NT2/D1 (cell line): ENCODE results near the gene MFAP5.

Source experiments
- DNase-seq: peaks from one replicate; pipeline ENCODE4 v3.0.0-alpha.2; 2011; ENCODE audit warnings: low read depth, low spot score
- H3K27me3 ChIP-seq: 2 replicates; pipeline ENCODE4 v1.6.0; 2011; ENCODE audit warnings: mild to moderate bottlenecking; ENCODE audit not compliant: insufficient read length, insufficient read depth
- H3K36me3 ChIP-seq: 2 replicates; pipeline ENCODE4 v1.6.1; 2011; ENCODE audit warnings: mild to moderate bottlenecking, low read length, mixed read lengths; ENCODE audit not compliant: insufficient read depth, insufficient read length
- H3K4me1 ChIP-seq: 2 replicates; pipeline ENCODE4 v1.5.1; 2011; ENCODE audit not compliant: insufficient read depth, insufficient read length
- H3K4me3 ChIP-seq: 2 replicates; pipeline ENCODE4 v1.5.1; 2011; ENCODE audit warnings: low read depth; ENCODE audit not compliant: insufficient read length
- H3K9ac ChIP-seq: 2 replicates; pipeline ENCODE4 v1.6.0; 2011; ENCODE audit warnings: low read depth; ENCODE audit not compliant: insufficient read length
- H3K9me3 ChIP-seq: 2 replicates; pipeline ENCODE4 v1.5.1; 2011; ENCODE audit warnings: mild to moderate bottlenecking, low read length; ENCODE audit not compliant: insufficient read depth
- SUZ12 ChIP-seq: IDR thresholded peaks from 2 replicates; pipeline ENCODE4 v1.6.1; 2011; ENCODE audit not compliant: insufficient read length, insufficient read depth; ENCODE audit errors: extremely low read depth
- YY1 ChIP-seq: IDR thresholded peaks from 2 replicates; pipeline ENCODE4 v1.6.1; 2011; ENCODE audit not compliant: insufficient read length, insufficient read depth
- ZNF274 ChIP-seq: IDR thresholded peaks from 2 replicates; pipeline ENCODE4 v1.6.1; 2011; ENCODE audit warnings: mild to moderate bottlenecking, low read depth, low read length

Gene MFAP5

DNA sequence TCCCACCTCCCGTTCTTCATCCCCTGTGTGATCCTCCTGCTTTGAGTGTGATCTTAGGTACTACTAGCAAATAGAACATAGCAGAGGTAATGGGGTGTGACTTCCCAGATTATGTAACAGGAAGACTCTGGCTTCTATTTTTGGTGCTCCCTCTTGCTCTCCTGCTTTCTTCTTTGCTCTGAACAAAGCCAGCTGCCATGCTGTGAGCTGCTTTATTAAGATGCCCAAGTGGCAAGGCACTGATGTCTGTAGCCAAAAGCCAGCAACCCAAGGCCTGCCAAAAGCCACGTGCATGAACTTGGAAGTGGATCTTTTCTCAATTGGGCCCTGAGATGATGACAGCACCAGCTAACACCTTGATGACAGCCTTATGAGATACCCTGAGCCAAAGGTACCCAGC, 5.8 kb upstream of the MFAP5 start:
- no peak overlapping the region for H3K9ac ChIP-seq
- H3K4me1 ChIP-seq: no peaks in the 10 kb centered on the region
- no peak for DNase-seq
- TF ChIP-seq YY1: no peak
- no peak for TF ChIP-seq SUZ12
- TF ChIP-seq ZNF274: no peak
- H3K4me3 ChIP-seq: no peak overlapping the region
- H3K9me3 ChIP-seq: peaks cover 18% of the 10 kb centered on the region
- no peaks in the 10 kb centered on the region for H3K27me3 ChIP-seq
- no peaks in the 10 kb centered on the region for H3K36me3 ChIP-seq

DNA sequence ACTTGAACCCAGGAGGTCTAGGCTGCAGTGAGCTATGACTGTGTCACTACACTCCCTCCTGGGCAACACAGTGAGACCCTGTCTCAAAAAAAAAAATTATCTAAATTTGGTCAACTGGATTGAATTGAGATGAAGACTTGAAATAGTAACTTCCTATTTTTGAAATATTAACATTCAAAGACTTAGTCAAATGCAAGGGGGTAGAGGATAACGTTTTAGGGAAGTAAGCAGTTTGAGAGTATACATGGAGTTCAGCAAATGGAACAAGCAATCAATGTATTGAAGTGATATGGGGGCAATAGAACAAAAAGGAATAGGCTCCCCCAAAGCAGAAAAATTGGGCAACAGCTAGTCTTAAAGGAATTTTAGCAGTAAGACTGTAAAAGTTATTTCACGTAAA, 4.6 kb upstream of the MFAP5 start:
- no peak for TF ChIP-seq ZNF274
- no peak for TF ChIP-seq YY1
- no peak for TF ChIP-seq SUZ12

DNA sequence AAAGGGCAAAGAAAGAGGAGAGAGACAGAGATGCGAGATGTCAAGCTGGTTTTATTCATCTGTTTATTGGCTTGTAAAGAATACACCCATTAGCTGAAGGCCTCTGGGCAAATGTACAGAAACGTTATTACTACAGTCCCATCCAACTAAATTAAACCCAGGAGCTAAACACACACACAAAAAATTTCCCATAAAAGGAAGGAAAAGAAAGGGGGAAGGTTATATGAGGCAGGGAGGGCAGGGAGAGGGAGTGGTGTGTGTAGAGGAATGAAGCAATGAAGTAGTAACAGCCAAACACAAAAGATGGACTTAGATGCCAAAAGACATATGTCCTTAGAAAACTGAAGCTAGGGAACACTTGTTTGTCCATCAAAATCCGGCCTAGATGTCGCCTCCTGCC, 3.1 kb upstream of the MFAP5 start:
- H3K4me3 ChIP-seq: no peak overlapping the region
- peaks cover 2% of the 10 kb centered on the region for H3K4me1 ChIP-seq
- no peak for DNase-seq
- TF ChIP-seq SUZ12 (no peak), YY1 (no peak), ZNF274 (no peak)
- no peaks in the 10 kb centered on the region for H3K36me3 ChIP-seq
- H3K9ac ChIP-seq: no peak overlapping the region
- H3K27me3 ChIP-seq: no peaks in the 10 kb centered on the region
- peaks cover 9% of the 10 kb centered on the region; the same call in 1 of the 2 replicates for H3K9me3 ChIP-seq

More for the DNA sequence above, 4.6 kb upstream of the MFAP5 start:
- Histone ChIP-seq H3K27me3 (no peaks in the 10 kb centered on the region), H3K36me3 (no peaks in the 10 kb centered on the region), H3K9me3 (peaks cover 14% of the 10 kb centered on the region), H3K4me3 (no peak overlapping the region), H3K4me1 (peaks cover 2% of the 10 kb centered on the region), H3K9ac (no peak overlapping the region)
- no peak for DNase-seq

DNA sequence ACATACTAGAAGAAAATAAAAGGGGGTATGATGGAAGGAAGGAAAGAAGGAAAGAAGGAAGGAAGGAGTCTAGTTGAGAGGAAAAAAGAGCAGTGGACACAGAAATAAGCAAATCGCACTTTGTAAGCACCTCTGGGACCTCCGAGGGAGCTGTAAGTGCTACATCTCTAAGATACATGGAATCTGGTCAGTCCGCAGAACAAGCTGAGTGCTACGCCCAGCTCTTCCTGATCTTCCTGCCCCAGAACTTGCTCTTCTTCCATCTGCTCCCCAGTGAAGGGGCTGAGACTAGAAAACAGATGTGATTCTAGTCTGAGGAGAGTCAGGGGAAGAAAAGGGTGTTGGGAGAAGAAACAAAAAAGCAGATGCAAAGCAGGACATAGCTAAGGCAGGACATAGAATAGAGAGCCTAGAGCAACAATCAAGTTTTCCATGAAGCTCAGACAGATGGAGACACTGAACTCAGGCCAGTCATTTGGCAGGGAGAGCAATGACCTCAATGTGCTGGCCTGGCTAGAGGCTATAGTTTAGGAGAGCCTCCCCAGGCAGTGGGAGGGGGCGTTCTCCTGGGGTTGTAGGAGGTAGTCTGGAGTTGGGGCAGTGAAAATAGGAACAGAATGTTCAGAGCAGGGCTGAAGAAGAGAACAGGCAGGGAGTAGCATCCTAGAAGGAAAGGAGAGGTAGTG, 1.7 kb upstream of the MFAP5 start:
- Histone ChIP-seq H3K4me3 (no peak overlapping the region), H3K27me3 (no peaks in the 10 kb centered on the region), H3K9me3 (no peaks in the 10 kb centered on the region), H3K36me3 (peaks cover 5% of the 10 kb centered on the region), H3K9ac (no peak overlapping the region), H3K4me1 (peaks cover 2% of the 10 kb centered on the region)
- no peak for TF ChIP-seq SUZ12
- no peak for TF ChIP-seq ZNF274
- no peak for TF ChIP-seq YY1
- no peak for DNase-seq

DNA sequence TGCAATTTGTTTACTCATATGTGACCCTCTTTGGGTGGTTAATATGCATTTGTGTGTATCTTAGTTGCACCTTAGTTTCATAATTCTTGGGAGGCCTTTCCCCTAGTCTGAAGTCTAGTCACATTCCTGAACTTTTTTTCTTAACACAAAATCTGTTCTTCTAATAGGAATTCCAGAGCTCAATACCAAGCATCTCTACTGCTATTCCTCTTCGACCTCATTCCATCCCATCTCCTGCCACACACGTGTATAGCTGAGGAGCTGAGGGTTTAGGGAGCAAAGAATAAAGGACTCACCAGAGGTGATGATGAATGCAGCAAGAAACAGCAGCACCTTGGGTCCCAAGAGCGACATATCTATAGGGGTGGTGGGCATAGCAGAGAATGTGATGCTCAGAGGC, 875 bp downstream of the MFAP5 start:
- no peak for TF ChIP-seq ZNF274
- TF ChIP-seq YY1: no peak
- TF ChIP-seq SUZ12: no peak
- Histone ChIP-seq H3K36me3 (peaks cover 5% of the 10 kb centered on the region), H3K9ac (no peak overlapping the region), H3K9me3 (no peaks in the 10 kb centered on the region), H3K4me3 (no peak overlapping the region), H3K27me3 (no peaks in the 10 kb centered on the region), H3K4me1 (peaks cover 2% of the 10 kb centered on the region)
- no peak for DNase-seq

DNA sequence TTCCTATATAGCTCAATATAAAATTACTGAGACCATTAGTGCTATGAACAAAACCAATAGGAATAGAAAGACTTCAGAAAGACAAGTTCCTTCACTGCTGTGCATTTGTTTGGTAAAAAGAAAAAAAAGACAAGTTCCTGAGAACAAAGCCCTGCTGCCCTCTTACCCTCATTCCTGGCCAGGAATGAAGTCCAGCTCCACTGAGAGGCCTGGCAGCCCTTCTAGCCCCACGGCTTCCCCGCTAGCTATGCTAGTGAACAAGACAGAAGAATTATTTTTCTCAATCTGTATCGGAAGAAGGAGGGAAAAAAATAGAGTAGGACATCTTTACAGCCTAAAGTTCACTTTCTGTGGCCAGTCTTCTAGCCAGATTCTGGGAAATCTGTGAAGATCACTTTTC, 1.6 kb downstream of the MFAP5 start:
- Histone ChIP-seq H3K9me3 (no peaks in the 10 kb centered on the region), H3K9ac (no peak overlapping the region), H3K27me3 (no peaks in the 10 kb centered on the region), H3K4me3 (no peak overlapping the region), H3K4me1 (peaks cover 2% of the 10 kb centered on the region), H3K36me3 (peaks cover 5% of the 10 kb centered on the region)
- DNase-seq: no peak
- TF ChIP-seq ZNF274: no peak
- no peak for TF ChIP-seq YY1
- no peak for TF ChIP-seq SUZ12

DNA sequence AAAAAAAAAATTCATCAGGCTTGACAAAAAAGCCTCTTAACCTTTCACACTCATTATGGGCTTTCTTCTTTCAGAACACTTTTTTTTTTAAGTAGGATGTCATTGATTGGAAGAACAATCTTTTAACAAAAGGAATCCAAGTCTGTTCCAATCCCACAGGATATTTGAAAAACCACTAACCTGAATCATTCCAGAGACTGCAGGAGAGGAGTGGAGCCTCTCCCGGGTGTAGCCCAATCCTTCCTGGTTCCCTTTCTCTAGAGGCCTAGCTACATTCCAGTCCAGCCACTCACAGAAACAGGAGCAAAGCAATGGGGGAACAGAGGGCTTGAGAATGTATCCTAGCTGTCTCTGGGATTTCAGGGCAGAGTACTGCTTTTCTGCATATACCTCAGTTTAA, 4.3 kb downstream of the MFAP5 start:
- H3K27me3 ChIP-seq: no peaks in the 10 kb centered on the region

More for the DNA sequence above, 4.3 kb downstream of the MFAP5 start:
- peak overlapping the region; percentile 1 for H3K9ac ChIP-seq
- TF ChIP-seq YY1 (no peak), SUZ12 (no peak), ZNF274 (no peak)
- peaks cover 16% of the 10 kb centered on the region for H3K36me3 ChIP-seq
- H3K4me1 ChIP-seq: peaks cover 2% of the 10 kb centered on the region
- no peak for DNase-seq
- H3K9me3 ChIP-seq: no peaks in the 10 kb centered on the region
- H3K4me3 ChIP-seq: no peak overlapping the region
